Thyroid gland (tissue), 4 donors: ENCODE data around the gene NFIX.

ENCODE experiments used
- CTCF ChIP-seq, 6 experiments: fragments of 200-600 bp in 3 of 6; fragments of 450-650 bp in 3 of 6; sonication (generic) in 3 of 6; IDR thresholded peaks; one replicate each; pipeline ENCODE4 v1.5.1; 2016 to 2019; ENCODE audit warnings: antibody characterized with exemption in 6 of 6, mild to moderate bottlenecking in 2 of 6, inconsistent platforms in 1 of 6, moderate library complexity in 1 of 6
- POLR2A ChIP-seq, 2 donors: fragments of 450-650 bp; IDR thresholded peaks; one replicate each; pipeline ENCODE4 v1.6.1; 2017; ENCODE audit warnings: antibody characterized with exemption in 2 of 2, mild to moderate bottlenecking in 2 of 2, moderate library complexity in 1 of 2

GRCh38 chr19:12992729-12993128 is 2.5 kb upstream of the NFIX start:
- TF ChIP-seq CTCF (IDR thresholded peaks at IDR 0.05) (no peak), POLR2A (IDR thresholded peaks at IDR 0.05) (no peak)
